NCI-H526 (cell line): Measurements from ENCODE around the gene POLR3F.
"Not testable (repeated sequence)": the region's sequence is repeated elsewhere in the genome, so short reads cannot be mapped to it uniquely, and the experiment has no call there.

Source experiments
- DNase-seq, 2 experiments: peaks; one replicate each; lab custom pipeline; 2025; lab: John Stamatoyannopoulos, UW

The POLR3F gene

DNA sequence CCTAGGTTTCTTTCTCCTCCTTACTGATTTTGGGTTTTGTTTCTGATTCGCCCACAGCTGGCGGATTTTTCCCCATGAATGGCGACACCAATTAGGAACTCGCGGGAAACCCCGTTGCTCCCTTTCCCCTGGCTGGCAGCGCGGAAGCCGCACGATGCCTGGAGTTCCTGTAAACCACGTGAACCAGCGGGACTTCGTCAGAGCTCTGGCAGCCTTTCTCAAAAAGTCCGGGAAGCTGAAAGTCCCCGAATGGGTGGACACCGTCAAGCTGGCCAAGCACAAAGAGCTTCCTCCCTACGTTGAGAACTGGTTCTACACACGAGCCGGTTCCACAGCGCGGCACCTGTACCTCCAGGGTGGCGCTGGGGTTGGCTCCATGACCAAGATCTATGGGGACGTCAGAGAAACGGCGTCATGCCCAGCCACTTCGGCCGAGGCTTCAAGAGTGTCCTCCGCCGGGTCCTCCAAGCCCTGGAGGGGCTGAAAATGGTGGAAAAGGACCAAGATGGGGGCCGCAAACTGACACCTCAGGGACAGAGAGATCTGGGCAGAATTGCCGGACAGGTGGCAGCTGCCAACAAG is 37.4 kb downstream of the POLR3F start:
- peak in 1 of 2 experiments; percentile 69 for DNase-seq

DNA sequence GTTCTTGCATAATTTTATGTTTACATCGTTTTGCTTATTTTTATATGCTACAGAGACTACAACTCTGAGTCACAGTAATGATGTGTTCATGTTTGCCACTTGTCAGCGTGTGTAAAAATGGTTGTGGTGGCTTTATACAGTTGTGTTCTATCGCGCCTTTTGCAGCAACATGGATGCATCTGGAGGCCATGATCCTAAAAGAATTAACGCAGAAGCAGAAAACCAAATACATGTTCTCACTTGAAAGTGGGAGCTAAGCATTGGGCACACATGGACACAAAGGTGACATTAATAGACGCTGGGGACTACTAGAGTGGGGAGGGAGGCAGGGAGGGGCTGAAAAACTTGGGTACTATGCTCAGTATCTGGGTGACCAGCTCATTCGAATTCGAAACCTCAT is 39.6 kb downstream of the POLR3F start:
- peak in 1 of 2 experiments; percentile 22 for DNase-seq

DNA sequence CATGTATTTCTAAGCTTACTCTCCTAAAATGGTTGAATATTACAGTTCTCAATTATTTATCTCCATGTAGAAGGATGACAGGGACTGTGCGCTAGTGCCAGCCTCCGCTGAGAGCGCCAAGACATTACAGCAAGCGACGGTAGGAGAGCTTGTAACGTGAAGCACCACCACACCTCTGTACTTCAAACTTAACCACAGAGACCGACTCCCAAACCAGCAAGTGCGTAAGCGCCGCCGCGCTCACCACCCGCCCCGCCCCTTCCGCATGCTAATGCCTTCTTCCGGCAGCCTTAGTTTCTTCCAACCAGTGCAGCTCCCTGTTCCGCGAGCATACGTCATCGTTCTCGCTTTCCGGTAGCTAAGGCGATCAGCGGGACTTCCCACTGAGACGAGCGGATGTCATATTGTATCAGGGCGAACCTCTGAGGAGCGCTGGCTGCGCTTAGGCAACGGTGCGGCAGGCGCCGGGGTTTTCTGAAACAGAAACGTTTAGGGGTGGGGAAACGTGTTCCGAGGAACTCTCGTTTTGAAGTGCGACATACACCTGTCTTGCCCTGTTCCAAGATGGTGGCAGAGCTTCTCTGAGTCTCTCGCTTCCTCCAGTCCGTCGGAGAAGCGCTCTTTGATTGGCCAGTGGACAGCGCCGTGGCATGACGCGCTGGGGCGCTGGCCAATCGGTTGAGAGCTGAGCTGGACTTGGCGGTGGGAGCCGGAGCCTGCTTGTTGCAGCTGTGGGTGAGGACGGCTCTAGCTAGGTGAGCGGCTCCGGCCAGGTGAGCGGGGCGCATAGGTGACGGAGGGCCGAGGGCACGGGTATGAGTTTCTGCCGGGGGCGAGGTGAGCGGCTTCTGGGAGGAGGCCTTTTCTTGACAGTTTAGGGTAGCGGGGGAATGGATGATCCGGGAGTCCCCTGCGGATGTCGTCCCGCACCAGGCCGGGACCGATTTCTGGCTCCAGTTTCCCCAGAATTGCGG is 40.3 kb downstream of the POLR3F start, which contains the start of gene SEC23B:
Gene SEC23B, plus strand, starts transcription at position 723 of the 974 bp plus-strand sequence. CDS start 2,896 bp downstream, outside the sequence.
- peak; percentile 99 for DNase-seq

DNA sequence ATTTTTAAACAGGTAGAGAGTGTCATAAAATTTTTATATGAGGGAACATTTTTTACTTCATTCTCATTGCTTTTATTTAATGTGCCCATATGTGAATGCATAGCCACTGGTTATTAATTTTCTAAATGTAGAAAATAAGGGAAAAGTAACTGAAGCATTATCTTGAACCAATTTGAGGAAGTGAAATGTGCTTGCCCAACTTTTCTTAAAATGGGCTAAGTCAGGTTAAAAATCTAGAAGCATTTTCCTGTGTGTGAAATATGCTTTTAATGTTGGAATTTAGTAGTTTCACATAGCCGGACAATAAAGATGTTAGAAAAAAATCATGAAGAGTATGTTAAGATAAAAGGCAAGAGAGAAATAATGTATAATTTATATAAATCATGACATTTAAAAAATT is 44.4 kb downstream of the POLR3F start:
- DNase-seq = no peak

DNA sequence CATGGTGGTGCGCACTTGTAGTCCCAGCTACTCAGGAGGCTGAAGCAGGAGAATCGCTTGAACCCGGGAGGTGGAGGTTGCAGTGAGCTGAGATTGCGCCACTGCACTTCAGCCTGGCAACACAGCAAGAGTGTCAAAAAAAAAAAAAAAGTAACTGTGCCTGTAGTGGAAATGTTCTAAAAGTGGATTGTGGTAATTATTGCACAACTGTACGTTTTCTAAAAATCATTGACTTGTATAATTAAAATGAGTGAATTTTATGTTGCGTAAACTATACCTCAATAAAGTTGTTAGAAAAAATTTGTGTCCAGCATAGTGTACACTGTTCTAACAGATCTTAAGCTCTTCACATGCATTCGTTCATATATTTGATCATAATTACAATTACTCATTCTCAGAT is 46.0 kb downstream of the POLR3F start:
- no peak for DNase-seq

DNA sequence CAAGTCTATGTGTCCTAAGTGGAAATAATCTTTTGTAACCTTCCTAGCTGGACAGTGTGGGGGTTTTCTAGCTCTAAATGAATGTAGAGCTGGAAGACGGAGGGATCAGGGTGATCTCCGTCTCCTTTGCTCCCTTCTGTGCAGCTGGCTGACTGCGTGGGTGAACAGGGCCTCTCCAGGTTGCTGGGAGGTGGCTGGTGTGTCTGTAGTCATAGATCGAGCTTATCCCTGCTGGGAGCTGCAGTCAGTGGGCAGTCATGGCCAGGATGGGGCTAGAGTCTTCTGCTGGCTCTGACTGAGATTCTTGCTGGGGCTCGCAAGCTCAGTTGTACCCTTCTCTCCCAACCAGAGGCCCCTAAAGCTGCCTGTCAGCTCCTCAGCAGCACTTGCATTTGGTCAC is 46.9 kb downstream of the POLR3F start:
- DNase-seq = no peak

DNA sequence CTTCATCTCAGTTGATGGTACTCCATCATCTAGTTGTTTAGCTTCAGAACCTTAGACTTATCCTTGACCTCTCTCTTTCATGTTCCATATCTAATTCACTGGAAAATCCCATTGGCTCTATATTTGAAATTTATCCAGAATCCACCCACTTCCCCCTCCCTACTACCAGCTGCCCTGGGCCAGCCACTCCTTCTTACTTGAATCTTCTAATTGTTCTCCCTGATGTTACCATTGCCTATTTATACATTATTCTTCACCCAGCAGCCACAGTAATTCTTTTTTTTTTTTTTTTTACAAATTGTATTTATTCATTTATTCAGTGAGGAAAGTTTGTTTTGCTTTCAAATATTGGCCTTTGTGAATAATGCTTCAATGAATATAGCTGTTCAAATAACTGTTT is 48.8 kb downstream of the POLR3F start:
- no peak for DNase-seq

DNA sequence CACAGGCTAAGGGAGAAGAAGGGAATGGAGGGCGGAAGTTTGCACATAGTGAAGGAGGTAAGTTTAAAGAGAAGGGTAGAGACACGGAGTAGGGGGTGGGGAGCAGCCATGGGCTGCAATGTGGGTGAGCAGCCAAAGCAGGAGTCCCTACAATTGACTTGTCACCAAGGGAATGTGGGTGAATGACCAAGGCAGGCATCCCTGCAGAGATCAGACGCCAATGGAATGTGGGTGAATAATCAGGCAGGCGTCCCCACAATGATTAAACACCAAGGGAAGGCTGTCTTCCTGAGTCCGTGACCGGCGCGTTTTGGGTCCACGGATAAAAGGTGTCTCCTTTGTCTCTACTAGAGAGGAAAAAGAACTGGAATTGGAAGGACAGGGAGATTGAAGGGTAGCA is 54.9 kb downstream of the POLR3F start:
- not testable (repeated sequence) for DNase-seq

DNA sequence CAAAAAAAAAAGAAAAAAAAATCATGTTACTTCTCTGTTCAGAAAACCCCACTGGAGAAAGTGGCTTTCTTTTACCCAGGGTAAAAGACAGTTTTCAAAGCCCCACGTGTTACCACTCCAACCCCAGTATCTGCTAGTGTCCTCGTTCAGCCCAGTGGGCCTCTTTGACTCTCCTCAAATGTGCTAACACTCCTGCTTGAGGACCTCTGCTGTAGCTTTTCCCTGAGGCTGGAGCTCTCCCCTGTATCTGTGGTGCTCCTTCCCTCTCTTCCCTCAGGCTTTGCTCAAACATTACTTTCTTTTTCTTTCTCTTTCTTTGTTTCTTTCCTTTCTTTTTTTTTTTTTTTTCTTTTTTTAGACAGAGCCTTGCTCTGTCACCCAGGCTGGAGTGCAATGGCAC is 55.9 kb downstream of the POLR3F start:
- no peak for DNase-seq

DNA sequence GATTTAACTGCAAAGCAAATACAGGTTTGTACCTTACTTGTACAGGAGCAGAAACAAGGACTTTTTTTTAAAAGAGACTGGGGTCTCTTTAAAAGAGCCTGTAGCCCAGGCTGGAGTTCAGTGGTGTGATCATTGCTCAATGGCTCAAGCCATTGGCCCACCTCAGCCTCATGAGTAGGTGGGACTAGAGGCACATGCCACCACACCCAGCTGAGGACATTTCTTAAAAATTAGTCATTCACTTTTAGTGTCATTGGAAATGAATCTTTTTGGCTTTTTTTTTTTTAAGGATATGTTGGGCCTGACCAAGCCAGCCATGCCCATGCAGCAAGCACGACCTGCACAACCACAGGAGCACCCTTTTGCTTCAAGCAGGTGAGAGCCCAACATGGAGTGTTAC is 57.5 kb downstream of the POLR3F start:
- no peak for DNase-seq

DNA sequence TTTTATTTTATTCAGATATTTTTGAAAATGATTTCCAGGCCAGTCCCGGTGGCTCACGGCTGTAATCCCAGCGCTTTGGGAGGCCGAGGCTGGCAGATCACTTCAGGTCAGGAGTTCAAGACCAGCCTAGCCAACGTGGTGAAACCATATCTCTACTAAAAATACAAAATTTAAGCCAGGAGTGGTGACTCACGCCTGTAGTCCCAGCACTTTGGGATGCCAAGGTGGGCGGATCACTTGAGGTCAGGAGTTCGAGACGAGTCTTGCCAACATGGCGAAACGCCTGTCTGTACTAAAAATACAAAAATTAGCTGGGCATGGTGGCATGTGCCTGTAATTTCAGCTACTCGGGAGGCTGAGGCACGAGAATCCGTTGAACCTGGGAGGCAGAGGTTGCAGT is 59.6 kb downstream of the POLR3F start:
- not testable (repeated sequence) for DNase-seq

DNA sequence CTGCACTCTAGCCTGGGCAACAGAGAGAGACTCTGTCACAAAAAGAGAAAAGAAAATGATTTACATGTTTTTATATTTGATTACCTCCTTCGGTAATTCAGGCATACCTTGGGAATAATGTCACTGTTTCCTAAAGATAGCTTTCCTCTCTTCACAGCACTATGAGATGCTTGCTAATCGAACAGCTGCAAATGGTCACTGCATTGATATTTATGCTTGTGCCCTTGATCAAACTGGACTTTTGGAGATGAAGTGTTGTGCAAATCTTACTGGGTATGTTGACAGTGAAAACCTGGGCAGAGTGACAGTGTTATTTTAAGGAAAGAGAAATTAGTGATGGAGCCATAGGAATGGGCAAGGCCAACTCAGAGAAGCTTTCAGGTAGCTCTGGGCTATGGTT is 60.1 kb downstream of the POLR3F start:
- DNase-seq = no peak

DNA sequence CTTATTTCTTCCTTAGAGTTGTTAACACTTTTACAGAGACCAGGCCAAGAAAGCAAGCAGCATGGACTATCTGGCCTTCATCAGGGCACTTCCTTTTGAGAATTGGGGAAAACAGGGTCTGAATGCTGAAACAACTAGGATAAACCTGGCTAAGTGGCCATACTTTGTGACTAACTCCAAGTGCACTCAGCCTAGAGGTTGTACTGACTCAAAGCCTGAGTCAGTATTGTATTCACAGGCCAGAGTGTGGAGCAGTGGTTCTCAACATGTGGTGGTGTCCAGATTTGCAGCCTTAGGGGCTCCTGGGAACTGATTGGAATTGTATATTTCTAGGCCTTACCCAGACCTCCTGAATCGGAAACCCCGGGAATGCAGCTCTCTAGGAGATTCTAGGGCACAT is 60.6 kb downstream of the POLR3F start:
- DNase-seq = no peak

DNA sequence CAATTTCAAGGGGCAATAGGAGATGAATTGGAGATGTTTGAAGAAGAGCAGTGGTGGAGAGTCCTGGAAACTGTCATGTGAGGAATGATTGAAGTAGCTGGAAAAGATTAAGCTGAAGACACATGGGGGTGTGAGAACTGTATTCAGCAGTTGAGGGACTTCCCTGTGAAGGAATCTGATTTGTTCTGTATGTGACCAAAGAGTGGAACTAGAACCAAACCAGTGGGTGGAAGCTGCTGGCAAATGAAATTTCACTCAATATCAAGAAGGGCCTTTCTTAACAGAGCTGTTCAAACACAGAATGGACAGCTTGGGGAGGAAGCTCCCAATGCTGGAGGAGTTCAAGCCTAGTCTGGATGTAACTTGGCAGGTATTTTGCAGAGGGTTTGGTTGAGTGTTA is 61.9 kb downstream of the POLR3F start:
- DNase-seq = no peak

DNA sequence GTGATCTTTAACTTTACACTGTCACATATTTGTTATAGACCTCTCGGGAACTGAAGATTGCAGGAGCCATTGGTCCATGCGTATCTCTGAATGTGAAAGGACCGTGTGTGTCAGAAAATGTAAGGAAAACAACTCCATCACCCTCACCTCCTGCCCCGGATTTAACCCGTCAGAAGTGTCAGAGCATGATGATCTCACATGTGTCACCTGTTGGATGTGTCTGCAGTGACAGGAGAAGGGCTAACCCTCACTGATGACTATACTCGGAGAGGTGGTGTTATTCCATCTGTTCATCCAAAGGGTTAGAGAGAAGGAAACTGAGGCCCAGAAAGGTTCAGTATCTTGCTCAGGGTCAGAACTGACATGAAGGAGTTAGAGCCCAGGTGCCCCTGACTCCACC is 65.4 kb downstream of the POLR3F start:
- no peak for DNase-seq

DNA sequence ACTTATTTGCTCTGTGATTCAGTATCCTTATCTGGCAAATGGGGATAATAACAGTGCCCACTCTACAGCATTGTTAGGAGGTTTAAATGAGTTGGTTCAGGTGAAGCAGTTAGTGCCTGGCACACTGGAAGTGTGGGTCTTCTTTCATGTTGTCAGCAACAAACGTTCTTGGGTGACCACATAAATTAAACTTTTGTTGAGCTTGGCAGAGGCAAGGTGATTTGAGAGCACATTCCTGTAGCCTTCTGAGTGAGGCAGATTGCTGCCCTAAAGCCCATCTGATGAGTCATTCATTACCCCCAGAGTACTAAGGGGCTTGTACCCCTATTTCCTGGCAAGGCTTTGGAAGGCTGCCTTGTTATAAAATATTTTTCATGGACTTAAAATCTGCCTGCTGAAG is 66.3 kb downstream of the POLR3F start:
- no peak for DNase-seq

DNA sequence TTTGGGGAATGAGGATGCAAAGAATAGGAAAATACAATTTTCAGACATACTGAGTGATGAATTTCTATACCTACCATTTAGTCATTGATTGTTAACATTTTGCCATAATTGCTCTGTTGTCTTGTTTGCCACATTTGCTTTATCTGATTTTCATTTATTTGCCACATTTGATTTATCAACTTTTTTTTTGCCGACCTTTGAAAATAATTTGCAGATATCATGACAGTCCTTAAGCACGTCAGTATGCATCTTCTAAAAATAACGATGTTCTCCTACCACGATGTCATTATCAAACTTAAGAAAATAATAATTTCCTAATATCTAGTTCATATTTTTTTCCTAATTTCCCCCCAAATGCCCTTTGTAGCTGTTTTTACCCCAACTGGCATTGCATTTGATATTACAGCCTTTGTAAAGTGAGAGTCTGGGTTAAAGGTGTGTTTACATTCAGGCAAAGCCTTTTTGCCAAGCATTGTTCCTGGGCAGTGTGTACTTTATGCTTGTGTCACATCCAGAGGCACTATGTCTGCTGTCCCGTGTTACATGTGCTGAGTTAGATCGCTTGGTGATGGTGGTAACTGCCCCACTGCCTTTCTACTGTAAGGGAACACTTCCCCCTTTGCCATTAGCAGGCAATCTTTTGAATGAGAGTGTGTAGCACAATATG is 66.9 kb downstream of the POLR3F start:
- no peak for DNase-seq
